Upper lobe of left lung (tissue), 4 donors: Measurements from ENCODE around the gene AKAP6.

Source experiments
- CTCF ChIP-seq, 6 experiments: fragments of 450-650 bp in 4 of 6; fragments of 200-600 bp in 2 of 6; sonication (generic) in 2 of 6; IDR thresholded peaks; one replicate each; pipeline ENCODE4 v1.5.1; 2016 to 2019; ENCODE audit warnings: antibody characterized with exemption in 6 of 6
- EP300 ChIP-seq, 4 donors: sonication (generic); formaldehyde crosslinking; IDR thresholded peaks; one replicate each; pipeline ENCODE4 v1.5.1; 2017; ENCODE audit warnings: antibody characterized with exemption in 4 of 4, control low read depth in 2 of 4
- POLR2A ChIP-seq, 4 donors: fragments of 450-650 bp; IDR thresholded peaks; one replicate each; pipeline ENCODE4 v1.5.1; 2016 to 2017; ENCODE audit warnings: antibody characterized with exemption in 4 of 4, mild to moderate bottlenecking in 2 of 4
- POLR2AphosphoS5 ChIP-seq, 2 donors: sonication (generic); formaldehyde crosslinking; IDR thresholded peaks; one replicate each; pipeline ENCODE4 v1.5.1; 2017; ENCODE audit warnings: antibody characterized with exemption in 2 of 2

- no peak for TF ChIP-seq POLR2AphosphoS5 (IDR thresholded peaks at IDR 0.05)
- no peak for TF ChIP-seq POLR2A (IDR thresholded peaks at IDR 0.05)
- TF ChIP-seq CTCF (IDR thresholded peaks at IDR 0.05), result no peak
- no peak for TF ChIP-seq EP300 (IDR thresholded peaks at IDR 0.05)
Measured at GRCh38 chr14:32587461-32587860, 258.4 kb downstream of the AKAP6 start.
